OCI-LY7 (cell line): ENCODE data around the gene NCAM2.

Experiments
- CTCF ChIP-seq: fragments of 200-600 bp; sonication (generic); conservative IDR thresholded peaks from 2 replicates; pipeline ENCODE4 v1.5.1; 2014; ENCODE audit warnings: mild to moderate bottlenecking, antibody characterized with exemption, low read length, moderate library complexity, mixed read lengths
- EZH2phosphoT487 ChIP-seq: fragments of 200-600 bp; sonication (generic); IDR thresholded peaks from 2 replicates; pipeline ENCODE4 v1.6.1; 2018; ENCODE audit warnings: low read depth, borderline replicate concordance, mild to moderate bottlenecking, mixed run types, antibody characterized with exemption, low read length, moderate library complexity, mixed read lengths

- no peak for TF ChIP-seq CTCF
- TF ChIP-seq EZH2phosphoT487, result no peak
Observed at GRCh38 chr21:21397464-21397863, 399.3 kb downstream of the NCAM2 start.
